Muscle of leg (tissue), 11 donors: ENCODE results near the gene VPS37B. TPM values are rescaled to one million over a fixed set of nuclear protein-coding genes. Genes with fewer than 3 reads are reported as not detected.

Experiments
- DNase-seq: peaks from one replicate; pipeline ENCODE4 v3.0.0; 2013
- H3K27ac ChIP-seq: one replicate; pipeline ENCODE4 v1.5.1; 2013; ENCODE audit warnings: mild to moderate bottlenecking, low read length, control low read depth
- H3K27me3 ChIP-seq: one replicate; pipeline ENCODE4 v1.6.1; 2013; ENCODE audit warnings: low read length; ENCODE audit not compliant: control insufficient read depth, insufficient read depth
- H3K36me3 ChIP-seq: one replicate; pipeline ENCODE4 v1.6.1; 2013; ENCODE audit warnings: low read length; ENCODE audit not compliant: control insufficient read depth, insufficient read depth
- H3K4me1 ChIP-seq: one replicate; pipeline ENCODE4 v1.6.1; 2013; ENCODE audit warnings: low read length; ENCODE audit not compliant: control insufficient read depth, insufficient read depth
- H3K4me3 ChIP-seq: one replicate; pipeline ENCODE4 v1.5.1; 2013; ENCODE audit warnings: low read length, control low read depth
- H3K9me3 ChIP-seq: replicated peaks from 2 replicates; pipeline ENCODE4 v1.6.1; 2013; ENCODE audit warnings: low read depth, low read length; ENCODE audit not compliant: control insufficient read depth
- WGBS: methylation state at CpG from one replicate; pipeline ENCODE4 v1.1.5; 2013; ENCODE audit warnings: missing lambda C conversion rate; ENCODE audit not compliant: insufficient coverage; 5-methylcytosine and 5-hydroxymethylcytosine counted together
- polyA plus RNA-seq, 8 donors: library from polyadenylated mRNA; unstranded; fragments of 120-200 nt; gene quantifications; one replicate each; pipeline versions ENCODE4 v1.2.1 to v1.2.3, GENCODE V29; 2013; ENCODE audit warnings: inconsistent platforms in 1 of 8, low replicate concordance in 1 of 8; ENCODE audit not compliant: insufficient read length in 8 of 8, insufficient read depth in 1 of 8
- total RNA-seq: library from RNA; stranded (reverse); fragments of 120-200 nt; gene quantifications from one replicate; pipeline ENCODE4 v1.2.4, GENCODE V29; 2013

VPS37B gene
- total and polyA plus RNA-seq, 9 donors = 15.6 to 29.0 (median 25.1) TPM

- 79% methylated on average over 3 of the region's 4 CpGs for WGBS
- DNase-seq = no peak
- Histone ChIP-seq H3K27me3 (no peaks in the 10 kb centered on the region), H3K9me3 (no peaks in the 10 kb centered on the region), H3K4me3 (no peak overlapping the region), H3K36me3 (peaks cover 22% of the 10 kb centered on the region), H3K4me1 (peaks cover 64% of the 10 kb centered on the region), H3K27ac (peak overlapping the region; percentile 93)
Measured at GRCh38 chr12:122873540-122873939, 22.4 kb downstream of the VPS37B start.

GRCh38 chr12:122872815-122873361 lies 23.0 kb downstream of the VPS37B start:
- WGBS = 35% methylated on average over 7 of the region's 12 CpGs
- Histone ChIP-seq H3K4me1 (peaks cover 71% of the 10 kb centered on the region), H3K27ac (peak overlapping the region; percentile 93), H3K9me3 (no peaks in the 10 kb centered on the region), H3K36me3 (peaks cover 29% of the 10 kb centered on the region), H3K27me3 (no peaks in the 10 kb centered on the region), H3K4me3 (no peak overlapping the region)
- DNase-seq = no peak

- DNase-seq = peak; percentile 90
- H3K4me1 ChIP-seq = peaks cover 69% of the 10 kb centered on the region
Measured at GRCh38 chr12:122871851-122872780, 23.8 kb downstream of the VPS37B start.

GRCh38 chr12:122870867-122871664 lies 24.9 kb downstream of the VPS37B start:
- no peaks in the 10 kb centered on the region for H3K9me3 ChIP-seq
- peak overlapping the region; percentile 36 for H3K4me3 ChIP-seq
- peak overlapping the region; percentile 93 for H3K27ac ChIP-seq
- peaks cover 62% of the 10 kb centered on the region for H3K4me1 ChIP-seq
- 29% methylated on average over 13 of the region's 15 CpGs for WGBS
- H3K27me3 ChIP-seq = no peaks in the 10 kb centered on the region
- H3K36me3 ChIP-seq = peaks cover 42% of the 10 kb centered on the region
- peak; percentile 74 for DNase-seq

More at GRCh38 chr12:122871851-122872780, 23.8 kb downstream of the VPS37B start:
- H3K9me3 ChIP-seq = no peaks in the 10 kb centered on the region
- H3K27ac ChIP-seq = peak overlapping the region; percentile 93
- 16% methylated on average over 20 of the region's 23 CpGs for WGBS
- H3K36me3 ChIP-seq = peaks cover 33% of the 10 kb centered on the region
- H3K27me3 ChIP-seq = no peaks in the 10 kb centered on the region
- H3K4me3 ChIP-seq = peak overlapping the region; percentile 36

GRCh38 chr12:122870163-122870842 lies 25.6 kb downstream of the VPS37B start:
- Histone ChIP-seq H3K27ac (no peak overlapping the region), H3K27me3 (no peaks in the 10 kb centered on the region), H3K36me3 (peaks cover 50% of the 10 kb centered on the region), H3K9me3 (no peaks in the 10 kb centered on the region), H3K4me3 (no peak overlapping the region), H3K4me1 (peaks cover 66% of the 10 kb centered on the region)
- WGBS = 79% methylated on average over 5 of the region's 11 CpGs
- no peak for DNase-seq

- Histone ChIP-seq H3K4me1 (peaks cover 65% of the 10 kb centered on the region), H3K4me3 (no peak overlapping the region), H3K36me3 (peaks cover 59% of the 10 kb centered on the region), H3K9me3 (no peaks in the 10 kb centered on the region), H3K27me3 (no peaks in the 10 kb centered on the region), H3K27ac (no peak overlapping the region)
- 100% methylated on average over 1 of the region's 8 CpGs for WGBS
- no peak for DNase-seq
Measured at GRCh38 chr12:122869207-122869973, 26.5 kb downstream of the VPS37B start.

- H3K4me1 ChIP-seq = peaks cover 59% of the 10 kb centered on the region
- no peak for DNase-seq
- H3K9me3 ChIP-seq = no peaks in the 10 kb centered on the region
- peaks cover 62% of the 10 kb centered on the region for H3K36me3 ChIP-seq
- peak overlapping the region; percentile 38 for H3K27ac ChIP-seq
- H3K27me3 ChIP-seq = no peaks in the 10 kb centered on the region
- H3K4me3 ChIP-seq = no peak overlapping the region
- 85% methylated on average over 6 of the region's 13 CpGs for WGBS
Measured at GRCh38 chr12:122868471-122869177, 27.3 kb downstream of the VPS37B start.

GRCh38 chr12:122867691-122868461 lies 28.0 kb downstream of the VPS37B start:
- peaks cover 62% of the 10 kb centered on the region for H3K36me3 ChIP-seq
- peaks cover 58% of the 10 kb centered on the region for H3K4me1 ChIP-seq
- no peaks in the 10 kb centered on the region for H3K9me3 ChIP-seq
- peak overlapping the region; percentile 38 for H3K27ac ChIP-seq
- H3K4me3 ChIP-seq = no peak overlapping the region
- H3K27me3 ChIP-seq = no peaks in the 10 kb centered on the region
- WGBS = 79% methylated on average over 33 of the region's 33 CpGs
- DNase-seq = peak; percentile 46
